HEK293 (cell line): ENCODE results near the gene PPP1R14C.
A peak's percentile ranks its signal among the peaks of the same experiment; 100 is the strongest.

ENCODE experiments used
- CTCF ChIA-PET: fragments of 350-600 bp; formaldehyde crosslinking; extraction: SDS; loops from one replicate; lab custom pipeline; 2021; ENCODE audit warnings: antibody characterized with exemption; lab: Yijun Ruan, JAX
- POLR2A ChIA-PET: fragments of 300-600 bp; formaldehyde crosslinking; extraction: SDS; loops from one replicate; lab custom pipeline; 2020; ENCODE audit warnings: antibody characterized with exemption, inconsistent platforms; lab: Yijun Ruan, JAX
- H3K27ac ChIP-seq: fragments of 200-500 bp; sonication (Bioruptor generic); 2 replicates; pipeline ENCODE4 v1.5.1; 2014; ENCODE audit warnings: low read depth, low read length, control low read depth, inconsistent platforms; ENCODE audit errors: extremely low read depth
- H3K36me3 ChIP-seq, 2 experiments: fragments of 200-500 bp in 1 of 2; sonication (Bioruptor generic) in 1 of 2; 1 replicate in 1 of 2; 2 replicates in 1 of 2; pipeline ENCODE4 v1.5.1; 2014 to 2017; ENCODE audit warnings: inconsistent platforms in 2 of 2, low read length in 2 of 2; ENCODE audit not compliant: control insufficient read depth in 2 of 2, insufficient read depth in 1 of 2
- H3K4me1 ChIP-seq: fragments of 200-500 bp; sonication (Bioruptor generic); 2 replicates; pipeline ENCODE4 v1.5.1; 2014; ENCODE audit warnings: mild to moderate bottlenecking, low read length, inconsistent platforms; ENCODE audit not compliant: control insufficient read depth, insufficient read depth
- H3K4me3 ChIP-seq: 2 replicates; pipeline ENCODE4 v1.5.1; 2011; ENCODE audit warnings: low read depth, mild to moderate bottlenecking, control low read depth, low read length, moderate library complexity
- H3K9me3 ChIP-seq: fragments of 200-500 bp; sonication (Bioruptor generic); 2 replicates; pipeline ENCODE4 v1.5.1; 2014; ENCODE audit warnings: low read depth, low read length, inconsistent platforms; ENCODE audit not compliant: control insufficient read depth, insufficient read depth
- BCL11B ChIP-seq: fragments of 450-650 bp; formaldehyde crosslinking; IDR thresholded peaks from 2 replicates; pipeline ENCODE4 v1.5.1; 2016; ENCODE audit warnings: low read depth, missing biosample characterization, missing genetic modification characterization
- GLIS2 ChIP-seq: fragments of 450-650 bp; formaldehyde crosslinking; IDR thresholded peaks from 2 replicates; pipeline ENCODE4 v1.5.1; 2016; ENCODE audit warnings: missing biosample characterization, missing genetic modification characterization
- HOXD13 ChIP-seq: sonication (generic); formaldehyde crosslinking; IDR thresholded peaks from 2 replicates; pipeline ENCODE4 v1.8.0; 2022; ENCODE audit warnings: missing genetic modification reagents, borderline replicate concordance
- KLF7 ChIP-seq: fragments of 450-650 bp; formaldehyde crosslinking; IDR thresholded peaks from 2 replicates; pipeline ENCODE4 v1.5.1; 2016; ENCODE audit warnings: missing biosample characterization, missing genetic modification characterization, borderline replicate concordance
- REST ChIP-seq: fragments of 450-650 bp; formaldehyde crosslinking; IDR thresholded peaks from 2 replicates; pipeline ENCODE4 v1.5.1; 2016; ENCODE audit warnings: missing biosample characterization, missing genetic modification characterization
- SETDB1 ChIP-seq: IDR thresholded peaks from one replicate; pipeline ENCODE4 v1.6.1; 2017; ENCODE audit warnings: mild to moderate bottlenecking, low read length, moderate library complexity, mixed read lengths; ENCODE audit not compliant: insufficient read length
- TCF7L2 ChIP-seq: IDR thresholded peaks from 2 replicates; pipeline ENCODE4 v1.6.1; 2011; ENCODE audit warnings: low read depth, mild to moderate bottlenecking, inconsistent platforms, low read length, moderate library complexity, borderline replicate concordance
- ZBTB17 ChIP-seq: fragments of 450-650 bp; formaldehyde crosslinking; IDR thresholded peaks from 2 replicates; pipeline ENCODE4 v1.5.1; 2016; ENCODE audit warnings: missing biosample characterization, missing genetic modification characterization
- ZBTB21 ChIP-seq: fragments of 450-650 bp; formaldehyde crosslinking; IDR thresholded peaks from 2 replicates; pipeline ENCODE4 v1.5.1; 2017; ENCODE audit warnings: missing biosample characterization, missing genetic modification characterization
- ZBTB7A ChIP-seq: fragments of 450-650 bp; formaldehyde crosslinking; IDR thresholded peaks from 2 replicates; pipeline ENCODE4 v1.5.1; 2016; ENCODE audit warnings: low read depth, missing biosample characterization, missing genetic modification characterization
- ZNF140 ChIP-seq: fragments of 450-650 bp; formaldehyde crosslinking; IDR thresholded peaks from 2 replicates; pipeline ENCODE4 v1.5.1; 2016; ENCODE audit warnings: missing biosample characterization, missing genetic modification characterization
- ZNF169 ChIP-seq: fragments of 450-650 bp; formaldehyde crosslinking; IDR thresholded peaks from 2 replicates; pipeline ENCODE4 v1.5.1; 2016; ENCODE audit warnings: missing biosample characterization, missing genetic modification characterization
- ZNF23 ChIP-seq: fragments of 450-650 bp; formaldehyde crosslinking; IDR thresholded peaks from 2 replicates; pipeline ENCODE4 v1.5.1; 2016; ENCODE audit warnings: missing biosample characterization, missing genetic modification characterization, borderline replicate concordance
- ZNF391 ChIP-seq: fragments of 450-650 bp; formaldehyde crosslinking; IDR thresholded peaks from 2 replicates; pipeline ENCODE4 v1.5.1; 2016; ENCODE audit warnings: low read depth, missing biosample characterization, missing genetic modification characterization, borderline replicate concordance
- ZNF416 ChIP-seq: fragments of 450-650 bp; formaldehyde crosslinking; IDR thresholded peaks from 2 replicates; pipeline ENCODE4 v1.5.1; 2016; ENCODE audit warnings: missing biosample characterization, missing genetic modification characterization
- ZNF558 ChIP-seq: fragments of 450-650 bp; formaldehyde crosslinking; IDR thresholded peaks from 2 replicates; pipeline ENCODE4 v1.5.1; 2016; ENCODE audit warnings: missing biosample characterization, missing genetic modification characterization
- ZNF621 ChIP-seq: fragments of 450-650 bp; formaldehyde crosslinking; IDR thresholded peaks from 2 replicates; pipeline ENCODE4 v1.5.1; 2017; ENCODE audit warnings: missing biosample characterization, missing genetic modification characterization
- ZNF654 ChIP-seq: fragments of 450-650 bp; formaldehyde crosslinking; IDR thresholded peaks from 2 replicates; pipeline ENCODE4 v1.5.1; 2016; ENCODE audit warnings: low read depth, missing biosample characterization, missing genetic modification characterization
- ZNF704 ChIP-seq: fragments of 450-650 bp; formaldehyde crosslinking; IDR thresholded peaks from 2 replicates; pipeline ENCODE4 v1.5.1; 2016; ENCODE audit warnings: missing biosample characterization, missing genetic modification characterization
- ZNF777 ChIP-seq: fragments of 450-650 bp; formaldehyde crosslinking; IDR thresholded peaks from 2 replicates; pipeline ENCODE4 v1.5.1; 2017; ENCODE audit warnings: missing biosample characterization, missing genetic modification characterization, borderline replicate concordance
- ZNF843 ChIP-seq: fragments of 450-650 bp; formaldehyde crosslinking; IDR thresholded peaks from 2 replicates; pipeline ENCODE4 v1.5.1; 2016; ENCODE audit warnings: missing biosample characterization, missing genetic modification characterization
- ZSCAN23 ChIP-seq: fragments of 450-650 bp; formaldehyde crosslinking; IDR thresholded peaks from 2 replicates; pipeline ENCODE4 v1.5.1; 2016; ENCODE audit warnings: missing biosample characterization, missing genetic modification characterization
- TF ChIP-seq, protein P1 (sequence below): fragments of 450-650 bp; formaldehyde crosslinking; IDR thresholded peaks from 2 replicates; pipeline ENCODE4 v1.5.1; 2017; ENCODE audit warnings: missing biosample characterization, missing genetic modification characterization
- TF ChIP-seq, protein P2 (sequence below): fragments of 450-650 bp; formaldehyde crosslinking; IDR thresholded peaks from 2 replicates; pipeline ENCODE4 v1.5.1; 2016; ENCODE audit warnings: missing biosample characterization, missing genetic modification characterization
- TF ChIP-seq, protein P3 (sequence below): fragments of 450-650 bp; formaldehyde crosslinking; IDR thresholded peaks from 2 replicates; pipeline ENCODE4 v1.5.1; 2016; ENCODE audit warnings: missing biosample characterization, missing genetic modification characterization

Gene PPP1R14C

DNA sequence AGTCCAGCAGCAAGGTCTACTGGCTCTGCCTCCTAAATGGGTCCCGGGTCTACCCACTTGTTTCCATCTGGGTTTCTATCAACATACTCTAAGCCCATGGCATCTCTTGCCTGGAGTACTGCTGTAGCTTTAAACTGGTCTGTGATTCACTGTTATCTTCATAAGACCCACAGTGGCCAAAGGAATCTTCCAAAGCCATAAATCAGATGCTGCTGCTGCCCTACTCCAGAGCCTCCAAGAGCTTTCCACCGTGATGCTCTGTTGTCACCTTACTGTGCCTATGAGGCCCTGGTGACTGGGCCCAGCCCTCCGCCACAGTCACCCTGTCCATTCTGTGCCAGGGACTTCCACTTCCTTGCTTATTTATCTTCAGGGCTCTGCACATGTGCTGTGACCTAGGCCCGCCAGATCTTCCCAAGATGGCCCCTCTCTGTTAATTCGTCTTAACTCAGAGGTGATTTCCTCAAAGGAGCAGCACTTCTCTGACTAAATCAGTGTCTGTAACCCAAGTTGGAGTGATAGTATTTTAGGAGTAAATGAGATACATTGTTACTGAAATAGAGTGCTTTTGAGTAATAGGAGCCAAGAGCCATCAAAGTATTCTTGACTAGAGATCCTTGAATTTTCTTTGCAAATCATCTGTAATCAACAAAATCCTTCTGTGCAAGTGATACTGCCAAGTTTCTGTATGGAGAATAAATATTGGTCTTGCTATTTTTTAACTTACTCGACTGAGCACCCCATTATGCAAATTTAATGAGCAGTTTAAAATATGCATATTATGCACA, 102.5 kb downstream of the PPP1R14C start:
- POLR2A ChIA-PET, result no interaction called here
- peaks cover 0 to 11% of the 10 kb centered on the region in 2 experiments; a peak in 1 of 3 replicates for H3K36me3 ChIP-seq
- no peak overlapping the region for H3K4me3 ChIP-seq
- CTCF ChIA-PET, result no interaction called here
- no peak for TF ChIP-seq TCF7L2
- TF ChIP-seq ZNF654 (tag by site-specific recombination), result no peak
- no peak for TF ChIP-seq ZBTB17 (tag by site-specific recombination)
- TF ChIP-seq, protein P1, sequence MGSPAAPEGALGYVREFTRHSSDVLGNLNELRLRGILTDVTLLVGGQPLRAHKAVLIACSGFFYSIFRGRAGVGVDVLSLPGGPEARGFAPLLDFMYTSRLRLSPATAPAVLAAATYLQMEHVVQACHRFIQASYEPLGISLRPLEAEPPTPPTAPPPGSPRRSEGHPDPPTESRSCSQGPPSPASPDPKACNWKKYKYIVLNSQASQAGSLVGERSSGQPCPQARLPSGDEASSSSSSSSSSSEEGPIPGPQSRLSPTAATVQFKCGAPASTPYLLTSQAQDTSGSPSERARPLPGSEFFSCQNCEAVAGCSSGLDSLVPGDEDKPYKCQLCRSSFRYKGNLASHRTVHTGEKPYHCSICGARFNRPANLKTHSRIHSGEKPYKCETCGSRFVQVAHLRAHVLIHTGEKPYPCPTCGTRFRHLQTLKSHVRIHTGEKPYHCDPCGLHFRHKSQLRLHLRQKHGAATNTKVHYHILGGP (tag by site-specific recombination), result no peak
- no peak for TF ChIP-seq ZNF140 (tag by site-specific recombination)
- no peak for TF ChIP-seq ZNF621 (tag by site-specific recombination)
- TF ChIP-seq, protein P2, sequence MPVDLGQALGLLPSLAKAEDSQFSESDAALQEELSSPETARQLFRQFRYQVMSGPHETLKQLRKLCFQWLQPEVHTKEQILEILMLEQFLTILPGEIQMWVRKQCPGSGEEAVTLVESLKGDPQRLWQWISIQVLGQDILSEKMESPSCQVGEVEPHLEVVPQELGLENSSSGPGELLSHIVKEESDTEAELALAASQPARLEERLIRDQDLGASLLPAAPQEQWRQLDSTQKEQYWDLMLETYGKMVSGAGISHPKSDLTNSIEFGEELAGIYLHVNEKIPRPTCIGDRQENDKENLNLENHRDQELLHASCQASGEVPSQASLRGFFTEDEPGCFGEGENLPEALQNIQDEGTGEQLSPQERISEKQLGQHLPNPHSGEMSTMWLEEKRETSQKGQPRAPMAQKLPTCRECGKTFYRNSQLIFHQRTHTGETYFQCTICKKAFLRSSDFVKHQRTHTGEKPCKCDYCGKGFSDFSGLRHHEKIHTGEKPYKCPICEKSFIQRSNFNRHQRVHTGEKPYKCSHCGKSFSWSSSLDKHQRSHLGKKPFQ (tag by site-specific recombination), result no peak
- TF ChIP-seq ZNF704, result no peak
- no peak for TF ChIP-seq KLF7 (tag by site-specific recombination)
- TF ChIP-seq ZSCAN23 (tag by site-specific recombination), result no peak
- no peak for TF ChIP-seq ZNF23 (tag by site-specific recombination)
- no peak for TF ChIP-seq GLIS2 (tag by site-specific recombination)
- no peaks in the 10 kb centered on the region for H3K4me1 ChIP-seq
- H3K27ac ChIP-seq, result no peak overlapping the region
- no peaks in the 10 kb centered on the region for H3K9me3 ChIP-seq

GRCh38 chr6:150247803-150248202, 105.0 kb downstream of the PPP1R14C start:
- POLR2A ChIA-PET, result no interaction called here
- Histone ChIP-seq H3K4me3 (no peak overlapping the region), H3K27ac (no peak overlapping the region), H3K9me3 (no peaks in the 10 kb centered on the region), H3K4me1 (peaks cover 22% of the 10 kb centered on the region), H3K36me3 (peaks cover 0 to 11% of the 10 kb centered on the region in 2 experiments; a peak in 1 of 3 replicates)
- TF ChIP-seq ZNF416 (tag by site-specific recombination), result no peak
- no peak for TF ChIP-seq ZBTB7A (tag by site-specific recombination)
- no peak for TF ChIP-seq ZNF843
- TF ChIP-seq SETDB1, result peak; percentile 94
- no peak for TF ChIP-seq ZNF558
- CTCF ChIA-PET, result no interaction called here

GRCh38 chr6:150248300-150248699, 105.5 kb downstream of the PPP1R14C start:
- no peak overlapping the region for H3K4me3 ChIP-seq
- H3K4me1 ChIP-seq, result peaks cover 23% of the 10 kb centered on the region
- ChIA-PET CTCF (interaction anchor here (1.0 kb wide), 1 partner anchor 46 kb away, joined by 3 read pairs; no protein-coding TSS in a partner anchor), POLR2A (interaction anchor here (0.7 kb wide), 1 partner anchor 9 kb away, joined by 3 read pairs; no protein-coding TSS in a partner anchor)
- no peak overlapping the region for H3K27ac ChIP-seq
- peaks cover 0 to 11% of the 10 kb centered on the region in 2 experiments; a peak in 1 of 3 replicates for H3K36me3 ChIP-seq
- H3K9me3 ChIP-seq, result no peaks in the 10 kb centered on the region
- no peak for TF ChIP-seq ZNF391 (tag by site-specific recombination)
- TF ChIP-seq, protein P3, sequence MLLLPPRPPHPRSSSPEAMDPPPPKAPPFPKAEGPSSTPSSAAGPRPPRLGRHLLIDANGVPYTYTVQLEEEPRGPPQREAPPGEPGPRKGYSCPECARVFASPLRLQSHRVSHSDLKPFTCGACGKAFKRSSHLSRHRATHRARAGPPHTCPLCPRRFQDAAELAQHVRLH (tag by site-specific recombination), result no peak
- no peak for TF ChIP-seq HOXD13
- no peak for TF ChIP-seq ZNF169 (tag by site-specific recombination)
- TF ChIP-seq ZBTB21 (tag by site-specific recombination), result no peak
- no peak for TF ChIP-seq REST (tag by site-specific recombination)
- no peak for TF ChIP-seq BCL11B (tag by site-specific recombination)
- TF ChIP-seq ZNF777 (tag by site-specific recombination), result no peak
